Mesendoderm (in vitro differentiated cells): Measurements from ENCODE around the gene HPX.
A peak's percentile ranks its signal among the peaks of the same experiment; 100 is the strongest.

Source experiments
- DNase-seq: peaks from one replicate; pipeline ENCODE4 v3.0.0; 2013
- H2AK5ac ChIP-seq: 2 replicates; pipeline ENCODE4 v1.6.1; 2013; ENCODE audit warnings: low read length, inconsistent platforms
- H2BK120ac ChIP-seq: 2 replicates; pipeline ENCODE4 v1.6.1; 2013; ENCODE audit warnings: low read depth, mild to moderate bottlenecking, low read length, moderate library complexity, mixed read lengths
- H2BK15ac ChIP-seq: replicated peaks from 2 replicates; pipeline ENCODE4 v1.6.1; 2013; ENCODE audit warnings: low read depth, mild to moderate bottlenecking, moderate library complexity
- H2BK5ac ChIP-seq: 2 replicates; pipeline ENCODE4 v1.6.1; 2013; ENCODE audit warnings: low read length, inconsistent platforms
- H3K18ac ChIP-seq: 2 replicates; pipeline ENCODE4 v1.6.1; 2013; ENCODE audit warnings: mild to moderate bottlenecking, low read length, mixed read lengths
- H3K23ac ChIP-seq: one replicate; pipeline ENCODE4 v1.6.1; 2013; ENCODE audit warnings: low read length
- H3K27ac ChIP-seq: 2 replicates; pipeline ENCODE4 v1.5.1; 2013; ENCODE audit warnings: low read depth, mild to moderate bottlenecking, inconsistent platforms, low read length, moderate library complexity
- H3K27me3 ChIP-seq: 2 replicates; pipeline ENCODE4 v1.6.1; 2013; ENCODE audit warnings: low read length, control low read depth, mild to moderate bottlenecking, inconsistent platforms; ENCODE audit not compliant: insufficient read depth, poor library complexity
- H3K36me3 ChIP-seq: 2 replicates; pipeline ENCODE4 v1.6.1; 2013; ENCODE audit warnings: low read length, inconsistent platforms; ENCODE audit not compliant: control insufficient read depth, insufficient read depth
- H3K4ac ChIP-seq: one replicate; pipeline ENCODE4 v1.6.1; 2013; ENCODE audit warnings: low read depth, mild to moderate bottlenecking, low read length, moderate library complexity
- H3K4me1 ChIP-seq: 2 replicates; pipeline ENCODE4 v1.6.1; 2013; ENCODE audit warnings: low read depth, low read length, inconsistent platforms; ENCODE audit not compliant: control insufficient read depth
- H3K4me2 ChIP-seq: 2 replicates; pipeline ENCODE4 v1.6.1; 2013; ENCODE audit warnings: low read length
- H3K4me3 ChIP-seq: 2 replicates; pipeline ENCODE4 v1.5.1; 2013; ENCODE audit warnings: mild to moderate bottlenecking, low read length
- H3K56ac ChIP-seq: one replicate; pipeline ENCODE4 v1.6.1; 2013; ENCODE audit warnings: low read length
- H3K79me1 ChIP-seq: 2 replicates; pipeline ENCODE4 v1.6.1; 2013; ENCODE audit warnings: low read length, inconsistent platforms
- H3K79me2 ChIP-seq: 2 replicates; pipeline ENCODE4 v1.6.1; 2013; ENCODE audit warnings: mild to moderate bottlenecking, low read length; ENCODE audit not compliant: control insufficient read depth, insufficient read depth
- H3K9ac ChIP-seq: 2 replicates; pipeline ENCODE4 v1.6.1; 2013; ENCODE audit warnings: low read length, inconsistent platforms
- H4K5ac ChIP-seq: one replicate; pipeline ENCODE4 v1.6.1; 2013; ENCODE audit warnings: low read length
- H4K8ac ChIP-seq: one replicate; pipeline ENCODE4 v1.6.1; 2013; ENCODE audit warnings: low read depth, mild to moderate bottlenecking, control low read depth, low read length, moderate library complexity
- WGBS: extraction: QIAGEN DNeasy Blood & Tissue Kit; methylation state at CpG from one replicate; pipeline ENCODE4 v1.1.7; 2013; ENCODE audit warnings: low lambda C conversion rate, missing lambda C conversion rate; ENCODE audit not compliant: insufficient coverage; ENCODE audit errors: extremely low coverage; 5-methylcytosine and 5-hydroxymethylcytosine counted together

HPX gene

DNA sequence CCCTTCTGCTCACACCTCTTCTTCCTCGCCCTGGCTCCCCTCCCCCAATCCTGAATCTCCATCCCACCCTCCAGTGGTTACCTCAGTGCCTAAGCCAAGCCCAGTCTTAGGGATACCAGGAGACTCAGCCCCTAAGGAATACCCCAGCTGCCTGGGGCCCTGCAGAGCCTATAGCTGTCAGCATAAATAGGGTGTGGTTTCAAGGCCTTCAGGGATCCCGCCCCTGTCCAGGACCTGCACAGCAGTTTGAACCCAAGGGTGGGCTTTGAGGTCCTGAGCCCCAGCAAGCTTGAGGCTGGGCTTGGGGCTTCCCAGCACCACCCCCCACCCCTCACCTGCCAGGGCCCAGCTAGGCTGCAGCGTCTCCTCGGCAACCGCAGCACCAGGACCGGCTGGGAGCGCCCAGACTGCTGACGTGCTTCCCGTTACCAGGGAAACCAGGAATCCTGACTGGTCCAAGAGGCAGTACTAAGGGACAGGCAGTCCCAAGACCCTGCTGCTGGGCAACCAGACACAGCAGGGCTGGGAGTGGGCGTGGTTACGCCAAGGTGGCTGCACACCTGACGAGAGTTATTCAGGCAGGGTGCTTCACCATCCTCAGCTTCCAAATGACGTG lies 35.6 kb downstream of the HPX start:
- Histone ChIP-seq H3K27ac (no peak overlapping the region), H3K27me3 (no peaks in the 10 kb centered on the region), H3K4me1 (no peaks in the 10 kb centered on the region), H3K56ac (no peak overlapping the region), H2AK5ac (no peak overlapping the region), H2BK120ac (no peak overlapping the region), H4K5ac (no peak overlapping the region), H3K36me3 (no peaks in the 10 kb centered on the region), H3K18ac (no peak overlapping the region), H3K4ac (no peak overlapping the region), H3K79me2 (no peaks in the 10 kb centered on the region), H2BK15ac (no peak overlapping the region), H3K4me3 (no peak overlapping the region), H3K23ac (no peak overlapping the region), H4K8ac (no peak overlapping the region), H2BK5ac (no peak overlapping the region), H3K79me1 (no peaks in the 10 kb centered on the region), H3K9ac (no peak overlapping the region), H3K4me2 (no peak overlapping the region)
- peak; percentile 90 for DNase-seq
- whole genome bisulfite sequencing = no CpG with 5 or more reads among the region's 13 CpGs

DNA sequence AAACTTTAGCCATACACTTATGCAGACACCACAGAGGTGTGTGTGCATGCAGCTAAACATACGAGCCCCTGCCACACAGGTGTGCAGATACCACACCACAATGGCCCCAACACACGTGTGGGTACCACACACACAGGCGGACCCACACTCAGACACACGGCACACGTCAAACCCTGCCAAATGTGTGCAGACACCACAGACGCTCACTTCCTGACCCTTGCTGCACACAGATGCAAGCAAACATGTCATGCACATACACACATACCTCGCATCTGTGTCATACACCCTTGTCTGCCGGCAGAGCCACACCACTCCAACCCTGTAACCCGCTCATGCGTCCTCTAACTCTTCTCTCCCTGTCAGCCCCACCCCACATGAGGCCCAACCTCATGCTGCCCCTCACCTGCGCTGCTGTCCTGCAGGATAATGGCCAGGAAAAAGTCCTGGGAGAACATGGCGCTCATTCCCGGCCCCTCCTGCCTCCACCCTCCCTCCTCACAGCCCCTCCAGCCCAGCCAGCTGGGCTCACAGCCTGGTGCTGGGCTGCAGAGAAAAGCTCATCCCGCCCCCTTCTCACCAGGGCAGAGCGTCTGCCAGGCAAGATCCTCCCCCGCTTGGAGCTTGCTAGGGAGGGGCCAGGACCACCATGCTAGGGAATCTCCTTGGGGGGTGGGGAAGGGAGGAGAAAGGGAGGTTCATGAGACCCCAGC lies 36.3 kb downstream of the HPX start:
- Histone ChIP-seq H3K4ac (no peak overlapping the region), H2BK120ac (no peak overlapping the region), H2BK15ac (no peak overlapping the region), H3K23ac (no peak overlapping the region), H3K36me3 (no peaks in the 10 kb centered on the region), H2AK5ac (no peak overlapping the region), H3K27me3 (no peaks in the 10 kb centered on the region), H3K27ac (no peak overlapping the region), H3K4me1 (no peaks in the 10 kb centered on the region), H3K4me3 (no peak overlapping the region), H3K18ac (no peak overlapping the region), H4K8ac (no peak overlapping the region), H3K9ac (no peak overlapping the region), H4K5ac (no peak overlapping the region), H3K79me1 (no peaks in the 10 kb centered on the region), H3K56ac (no peak overlapping the region), H3K4me2 (no peak overlapping the region), H2BK5ac (no peak overlapping the region), H3K79me2 (no peaks in the 10 kb centered on the region)
- WGBS = no CpG with 5 or more reads among the region's 16 CpGs
- no peak for DNase-seq

DNA sequence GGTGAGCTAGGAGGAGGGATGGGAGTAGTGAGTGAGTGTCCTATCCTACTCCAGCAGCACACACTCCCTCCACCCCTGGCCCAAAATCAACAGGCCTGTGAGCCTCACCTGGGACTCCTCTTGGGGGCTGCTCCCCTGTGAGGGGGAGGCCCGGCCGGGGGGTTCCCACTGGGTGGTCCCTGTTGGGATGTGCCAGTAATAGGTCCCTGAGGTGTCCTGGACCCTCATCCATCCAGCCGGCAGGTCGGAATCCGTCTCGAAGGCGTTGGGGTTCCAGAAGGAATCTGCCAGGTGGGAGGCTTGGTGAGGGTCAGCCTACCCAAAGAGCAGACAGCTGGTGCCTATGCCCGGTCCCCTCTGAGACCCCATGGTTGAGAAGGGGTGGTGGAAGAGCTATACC lies 37.2 kb downstream of the HPX start:
- no peak overlapping the region for H2BK120ac ChIP-seq
- no CpG with 5 or more reads among the region's 8 CpGs for whole genome bisulfite sequencing
- H3K36me3 ChIP-seq = no peaks in the 10 kb centered on the region
- H3K9ac ChIP-seq = no peak overlapping the region
- no peaks in the 10 kb centered on the region for H3K4me1 ChIP-seq
- H4K8ac ChIP-seq = no peak overlapping the region
- H3K27ac ChIP-seq = no peak overlapping the region
- H3K56ac ChIP-seq = no peak overlapping the region
- H3K79me2 ChIP-seq = no peaks in the 10 kb centered on the region
- H3K23ac ChIP-seq = no peak overlapping the region
- H2BK5ac ChIP-seq = no peak overlapping the region
- no peaks in the 10 kb centered on the region for H3K79me1 ChIP-seq
- DNase-seq = no peak
- no peak overlapping the region for H3K4me2 ChIP-seq
- H2BK15ac ChIP-seq = no peak overlapping the region
- H3K4ac ChIP-seq = no peak overlapping the region
- no peak overlapping the region for H2AK5ac ChIP-seq
- H4K5ac ChIP-seq = no peak overlapping the region
- no peaks in the 10 kb centered on the region for H3K27me3 ChIP-seq
- no peak overlapping the region for H3K4me3 ChIP-seq
- H3K18ac ChIP-seq = no peak overlapping the region

DNA sequence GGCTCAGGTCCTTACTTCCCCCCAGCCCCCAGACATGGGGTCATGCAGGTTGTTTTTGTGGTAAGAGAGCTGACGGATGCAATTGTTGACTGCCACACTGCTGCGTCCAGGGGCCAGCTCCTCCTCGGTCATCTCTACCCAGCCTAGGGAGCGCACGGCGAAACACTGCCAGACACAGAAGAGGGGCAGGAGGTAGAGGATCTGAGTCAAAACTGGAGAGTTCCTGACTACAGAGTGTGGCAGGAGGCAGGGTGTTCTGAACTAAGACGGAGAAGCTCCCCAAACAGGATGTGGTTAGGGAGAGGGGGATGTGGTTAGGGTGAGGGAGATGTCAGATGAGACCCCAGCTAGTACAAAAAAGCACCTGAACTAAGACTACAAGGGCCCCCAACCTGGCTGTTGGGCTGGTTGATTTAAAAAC lies 38.2 kb downstream of the HPX start:
- no peak for DNase-seq
- Histone ChIP-seq H4K5ac (no peak overlapping the region), H3K79me1 (no peaks in the 10 kb centered on the region), H3K36me3 (no peaks in the 10 kb centered on the region), H3K23ac (no peak overlapping the region), H2BK120ac (no peak overlapping the region), H2BK5ac (no peak overlapping the region), H3K9ac (no peak overlapping the region), H3K4me1 (no peaks in the 10 kb centered on the region), H4K8ac (no peak overlapping the region), H2AK5ac (no peak overlapping the region), H3K4me3 (no peak overlapping the region), H3K79me2 (no peaks in the 10 kb centered on the region), H3K18ac (no peak overlapping the region), H3K4me2 (no peak overlapping the region), H3K27ac (no peak overlapping the region), H3K27me3 (no peaks in the 10 kb centered on the region), H3K4ac (no peak overlapping the region), H2BK15ac (no peak overlapping the region), H3K56ac (no peak overlapping the region)
- no CpG with 5 or more reads among the region's 7 CpGs for WGBS

DNA sequence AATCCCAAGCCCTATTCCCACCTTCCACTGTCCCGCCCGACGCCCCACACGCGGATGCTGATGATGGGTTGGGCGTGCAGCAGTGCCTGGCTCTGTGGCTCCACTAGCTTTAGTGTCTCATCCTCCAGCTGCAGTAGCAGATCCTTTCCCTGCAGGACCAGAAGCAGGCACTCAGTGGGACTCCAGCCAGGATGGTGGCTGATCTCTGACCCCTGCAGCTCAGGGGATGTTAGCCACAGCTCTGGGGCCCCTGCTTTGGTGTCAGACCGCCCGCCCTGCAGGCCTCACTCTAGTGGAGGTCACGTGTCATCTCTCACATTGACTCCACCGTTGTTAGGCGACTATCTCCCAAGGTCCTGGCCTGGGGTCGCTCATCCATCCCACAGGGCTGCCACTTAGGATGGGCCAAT lies 38.7 kb downstream of the HPX start:
- Histone ChIP-seq H4K8ac (no peak overlapping the region), H3K4me3 (no peak overlapping the region), H3K36me3 (no peaks in the 10 kb centered on the region), H3K56ac (no peak overlapping the region), H2BK120ac (no peak overlapping the region), H3K23ac (no peak overlapping the region), H2BK15ac (no peak overlapping the region), H3K18ac (no peak overlapping the region), H3K27me3 (no peaks in the 10 kb centered on the region), H4K5ac (no peak overlapping the region), H3K79me1 (no peaks in the 10 kb centered on the region), H2BK5ac (no peak overlapping the region), H3K27ac (no peak overlapping the region), H3K4me2 (no peak overlapping the region), H3K4me1 (no peaks in the 10 kb centered on the region), H3K9ac (no peak overlapping the region), H3K4ac (no peak overlapping the region), H3K79me2 (no peaks in the 10 kb centered on the region), H2AK5ac (no peak overlapping the region)
- no peak for DNase-seq
- no CpG with 5 or more reads among the region's 12 CpGs for WGBS

DNA sequence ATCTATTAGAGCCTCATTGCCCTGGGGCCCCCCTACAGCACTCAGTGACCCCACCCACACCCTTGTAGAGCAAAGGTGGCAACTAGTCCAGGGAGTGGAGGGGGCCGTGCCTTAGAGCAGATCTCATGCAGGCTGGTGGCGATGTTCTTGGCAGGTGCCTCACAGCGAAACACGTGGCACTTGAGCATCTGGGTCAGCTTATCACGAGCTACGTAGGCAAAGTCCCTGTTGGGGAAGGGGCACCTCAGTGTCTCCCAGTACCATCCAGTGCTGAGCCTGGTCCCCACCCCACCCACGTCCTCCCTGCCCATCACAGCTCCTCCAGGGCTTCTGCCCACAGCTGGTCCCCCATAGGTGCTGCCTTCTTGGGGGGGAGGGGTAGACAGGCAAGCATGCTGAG lies 39.3 kb downstream of the HPX start:
- Histone ChIP-seq H3K4me3 (no peak overlapping the region), H3K4me1 (no peaks in the 10 kb centered on the region), H3K4ac (no peak overlapping the region), H2BK120ac (no peak overlapping the region), H3K56ac (no peak overlapping the region), H2BK5ac (no peak overlapping the region), H3K27ac (no peak overlapping the region), H3K79me2 (no peaks in the 10 kb centered on the region), H3K9ac (no peak overlapping the region), H3K4me2 (no peak overlapping the region), H4K5ac (no peak overlapping the region), H2BK15ac (no peak overlapping the region), H4K8ac (no peak overlapping the region), H3K79me1 (no peaks in the 10 kb centered on the region), H3K36me3 (no peaks in the 10 kb centered on the region), H2AK5ac (no peak overlapping the region), H3K27me3 (no peaks in the 10 kb centered on the region), H3K18ac (no peak overlapping the region), H3K23ac (no peak overlapping the region)
- no peak for DNase-seq
- WGBS = no CpG with 5 or more reads among the region's 7 CpGs
